Trophoblast cell (in vitro differentiated cells and primary cell): Measurements from ENCODE around the gene POPDC2.
"Not testable (repeated sequence)": the region's sequence is repeated elsewhere in the genome, so short reads cannot be mapped to it uniquely, and the experiment has no call there.

ENCODE experiments used
- DNase-seq, 2 donors: peaks; one replicate each; pipeline ENCODE4 v3.0.0-alpha.2; 2016
- H2AFZ ChIP-seq: 2 replicates; pipeline ENCODE4 v1.6.1; 2013; ENCODE audit warnings: low read length, moderate library complexity, mild to moderate bottlenecking; ENCODE audit not compliant: insufficient read depth, poor library complexity
- H2AK5ac ChIP-seq: 2 replicates; pipeline ENCODE4 v1.6.1; 2013; ENCODE audit warnings: mild to moderate bottlenecking, low read length
- H2BK120ac ChIP-seq: 2 replicates; pipeline ENCODE4 v1.6.1; 2013; ENCODE audit warnings: low read length, mild to moderate bottlenecking, moderate library complexity; ENCODE audit not compliant: insufficient read depth, poor library complexity
- H2BK12ac ChIP-seq: 2 replicates; pipeline ENCODE4 v1.6.1; 2013; ENCODE audit warnings: mild to moderate bottlenecking, low read length, moderate library complexity
- H2BK5ac ChIP-seq: 2 replicates; pipeline ENCODE4 v1.6.1; 2013; ENCODE audit warnings: low read length, low read depth, moderate library complexity, mild to moderate bottlenecking; ENCODE audit not compliant: poor library complexity
- H3K14ac ChIP-seq: 2 replicates; pipeline ENCODE4 v1.6.1; 2013; ENCODE audit warnings: mild to moderate bottlenecking, low read length
- H3K18ac ChIP-seq: 2 replicates; pipeline ENCODE4 v1.6.1; 2013; ENCODE audit warnings: mild to moderate bottlenecking, low read length
- H3K23ac ChIP-seq: 2 replicates; pipeline ENCODE4 v1.6.1; 2013; ENCODE audit warnings: low read length
- H3K27ac ChIP-seq: 2 replicates; pipeline ENCODE4 v1.5.1; 2013; ENCODE audit warnings: low read depth, mild to moderate bottlenecking, inconsistent platforms, low read length, moderate library complexity
- H3K27me3 ChIP-seq: 2 replicates; pipeline ENCODE4 v1.6.1; 2013; ENCODE audit warnings: inconsistent platforms, mild to moderate bottlenecking, low read length, moderate library complexity; ENCODE audit not compliant: insufficient read depth
- H3K36me3 ChIP-seq, 2 experiments: 1 replicate in 1 of 2; 2 replicates in 1 of 2; pipeline ENCODE4 v1.6.1; 2013; ENCODE audit warnings: low read length in 2 of 2, mild to moderate bottlenecking in 2 of 2, moderate library complexity in 1 of 2; ENCODE audit not compliant: insufficient read depth in 2 of 2, control insufficient read depth in 1 of 2
- H3K4ac ChIP-seq: 2 replicates; pipeline ENCODE4 v1.6.1; 2013; ENCODE audit warnings: low read depth, mild to moderate bottlenecking, low read length, moderate library complexity
- H3K4me1 ChIP-seq, 2 experiments: 1 replicate in 1 of 2; 2 replicates in 1 of 2; pipeline ENCODE4 v1.6.1; 2013; ENCODE audit warnings: low read length in 2 of 2, mild to moderate bottlenecking in 2 of 2, moderate library complexity in 1 of 2; ENCODE audit not compliant: insufficient read depth in 2 of 2, control insufficient read depth in 1 of 2
- H3K4me2 ChIP-seq: 2 replicates; pipeline ENCODE4 v1.6.1; 2013; ENCODE audit warnings: inconsistent platforms, mild to moderate bottlenecking, low read length, moderate library complexity
- H3K4me3 ChIP-seq: 2 replicates; pipeline ENCODE4 v1.5.1; 2013; ENCODE audit warnings: mild to moderate bottlenecking, low read depth, low read length, inconsistent platforms
- H3K79me1 ChIP-seq: one replicate; pipeline ENCODE4 v1.6.1; 2013; ENCODE audit warnings: low read length
- H3K79me2 ChIP-seq: 2 replicates; pipeline ENCODE4 v1.6.1; 2013; ENCODE audit warnings: low read length, mild to moderate bottlenecking; ENCODE audit not compliant: control insufficient read depth, insufficient read depth, poor library complexity
- H3K9ac ChIP-seq: 2 replicates; pipeline ENCODE4 v1.6.1; 2013; ENCODE audit warnings: mild to moderate bottlenecking, low read length
- H3K9me3 ChIP-seq: 2 replicates; pipeline ENCODE4 v1.6.1; 2013; ENCODE audit warnings: low read depth, mild to moderate bottlenecking, control low read depth, inconsistent platforms, low read length; ENCODE audit not compliant: insufficient read depth
- H4K12ac ChIP-seq: 2 replicates; pipeline ENCODE4 v1.6.1; 2013; ENCODE audit warnings: low read depth, mild to moderate bottlenecking, low read length, moderate library complexity
- H4K8ac ChIP-seq: 2 replicates; pipeline ENCODE4 v1.6.1; 2013; ENCODE audit warnings: low read depth, mild to moderate bottlenecking, low read length, moderate library complexity
- H4K91ac ChIP-seq: one replicate; pipeline ENCODE4 v1.6.1; 2013; ENCODE audit warnings: low read depth, mild to moderate bottlenecking, low read length, moderate library complexity
- WGBS: extraction: QIAGEN DNeasy Blood & Tissue Kit; methylation state at CpG from one replicate; pipeline ENCODE4 v1.1.7; 2013; ENCODE audit warnings: missing lambda C conversion rate; ENCODE audit not compliant: insufficient read length, insufficient coverage; ENCODE audit errors: extremely low coverage; 5-methylcytosine and 5-hydroxymethylcytosine counted together

Gene POPDC2

GRCh38 chr3:119597548-119598288 is 62.7 kb downstream of the POPDC2 start, which contains the start of gene PLA1A:
PLA1A (plus strand) TSS chr3:119597885; CDS start chr3:119597914, 29 bp downstream.
- H3K79me2 ChIP-seq: no peaks in the 10 kb centered on the region
- no peak within 1 kb of the TSS for H4K91ac ChIP-seq
- no CpG with 5 or more reads among the region's 7 CpGs for WGBS
- H3K9me3 ChIP-seq: peaks cover 3% of the 10 kb centered on the region
- H3K4me1 ChIP-seq: peaks cover 12 to 15% of the 10 kb centered on the region in 2 experiments
- H3K23ac ChIP-seq: no peak within 1 kb of the TSS
- H3K4me3 ChIP-seq: no peak within 1 kb of the TSS
- H3K27ac ChIP-seq: no peak within 1 kb of the TSS
- H2BK120ac ChIP-seq: no peak within 1 kb of the TSS
- no peak within 1 kb of the TSS for H3K4me2 ChIP-seq
- H4K8ac ChIP-seq: no peak within 1 kb of the TSS
- H3K36me3 ChIP-seq: no peaks in the 10 kb centered on the region
- H2AK5ac ChIP-seq: no peak within 1 kb of the TSS
- H3K79me1 ChIP-seq: no peaks in the 10 kb centered on the region
- no peak within 1 kb of the TSS for H4K12ac ChIP-seq
- no peak within 1 kb of the TSS for H3K4ac ChIP-seq
- no peaks in the 10 kb centered on the region for H3K27me3 ChIP-seq
- no peak within 1 kb of the TSS for H3K14ac ChIP-seq
- H3K18ac ChIP-seq: no peak within 1 kb of the TSS
- H2AFZ ChIP-seq: no peak within 1 kb of the TSS
- no peak for DNase-seq
- H2BK5ac ChIP-seq: no peak within 1 kb of the TSS
- no peak within 1 kb of the TSS for H3K9ac ChIP-seq
- H2BK12ac ChIP-seq: no peak within 1 kb of the TSS

- no peak overlapping the region for H2BK120ac ChIP-seq
- H2BK12ac ChIP-seq: no peak overlapping the region
- no peaks in the 10 kb centered on the region for H3K79me1 ChIP-seq
- no peaks in the 10 kb centered on the region for H3K36me3 ChIP-seq
- H3K27ac ChIP-seq: no peak overlapping the region
- no peak overlapping the region for H3K14ac ChIP-seq
- no peaks in the 10 kb centered on the region for H3K27me3 ChIP-seq
- no peak for DNase-seq
- H3K4me2 ChIP-seq: no peak overlapping the region
- H4K12ac ChIP-seq: no peak overlapping the region
- H3K9me3 ChIP-seq: peaks cover 3% of the 10 kb centered on the region
- no peak overlapping the region for H3K9ac ChIP-seq
- H4K91ac ChIP-seq: no peak overlapping the region
- H2AFZ ChIP-seq: no peak overlapping the region
- WGBS: no CpG with 5 or more reads among the region's 6 CpGs
- H4K8ac ChIP-seq: no peak overlapping the region
- no peak overlapping the region for H2AK5ac ChIP-seq
- peaks cover 12 to 14% of the 10 kb centered on the region in 2 experiments for H3K4me1 ChIP-seq
- H2BK5ac ChIP-seq: no peak overlapping the region
- no peaks in the 10 kb centered on the region for H3K79me2 ChIP-seq
- H3K4ac ChIP-seq: no peak overlapping the region
- no peak overlapping the region for H3K23ac ChIP-seq
- H3K18ac ChIP-seq: no peak overlapping the region
- no peak overlapping the region for H3K4me3 ChIP-seq
Observed at GRCh38 chr3:119596398-119596797, 64.0 kb downstream of the POPDC2 start.

GRCh38 chr3:119595639-119596334 is 64.6 kb downstream of the POPDC2 start:
- Histone ChIP-seq H3K79me1 (no peaks in the 10 kb centered on the region), H3K9me3 (peaks cover 2% of the 10 kb centered on the region), H3K4ac (no peak overlapping the region), H2AK5ac (no peak overlapping the region), H3K14ac (no peak overlapping the region), H3K27me3 (no peaks in the 10 kb centered on the region), H3K4me2 (no peak overlapping the region), H3K4me1 (peaks cover 12 to 14% of the 10 kb centered on the region in 2 experiments), H4K8ac (no peak overlapping the region), H4K12ac (no peak overlapping the region), H3K9ac (no peak overlapping the region), H2BK120ac (no peak overlapping the region), H2BK5ac (no peak overlapping the region), H3K27ac (no peak overlapping the region), H3K4me3 (no peak overlapping the region), H4K91ac (no peak overlapping the region), H2AFZ (no peak overlapping the region), H3K36me3 (no peaks in the 10 kb centered on the region), H2BK12ac (no peak overlapping the region), H3K23ac (no peak overlapping the region), H3K18ac (no peak overlapping the region), H3K79me2 (no peaks in the 10 kb centered on the region)
- DNase-seq: no peak
- WGBS: no CpG with 5 or more reads among the region's 7 CpGs

- not testable (repeated sequence) for H3K14ac ChIP-seq, H3K23ac ChIP-seq, H2AFZ ChIP-seq, H3K9ac ChIP-seq, H4K12ac ChIP-seq, H3K9me3 ChIP-seq, H4K91ac ChIP-seq, H4K8ac ChIP-seq, H3K4me3 ChIP-seq, H3K27me3 ChIP-seq, DNase-seq, H3K4ac ChIP-seq, H3K27ac ChIP-seq, H3K79me2 ChIP-seq, H3K18ac ChIP-seq, H3K79me1 ChIP-seq, H3K36me3 ChIP-seq, H2AK5ac ChIP-seq, H2BK12ac ChIP-seq, H2BK120ac ChIP-seq, H2BK5ac ChIP-seq, H3K4me2 ChIP-seq
- H3K4me1 ChIP-seq: peaks cover 9 to 12% of the 10 kb centered on the region in 2 experiments
- WGBS: no CpG with 5 or more reads among the region's 1 CpG
Observed at GRCh38 chr3:119594929-119595328, 65.5 kb downstream of the POPDC2 start.
